ENCODE measurements around the gene PBOV1.

Gene PBOV1

GRCh38 chr6:138203315-138203714, 15.0 kb downstream of the PBOV1 start:
- DNase-seq = no peak

- no peak for DNase-seq
Measured at GRCh38 chr6:138201836-138202235, 16.5 kb downstream of the PBOV1 start.

GRCh38 chr6:138198430-138199091, 19.7 kb downstream of the PBOV1 start:
- no peak for DNase-seq

- DNase-seq = no peak
Measured at GRCh38 chr6:138197570-138197969, 20.7 kb downstream of the PBOV1 start.

- no peak for DNase-seq
Measured at GRCh38 chr6:138196122-138196738, 22.1 kb downstream of the PBOV1 start.

GRCh38 chr6:138194287-138194686, 24.0 kb downstream of the PBOV1 start:
- DNase-seq = no peak

GRCh38 chr6:138188278-138188941, 29.9 kb downstream of the PBOV1 start:
- no peak for DNase-seq

- no peak for DNase-seq
Measured at GRCh38 chr6:138187156-138187555, 31.1 kb downstream of the PBOV1 start.

- DNase-seq = no peak
Measured at GRCh38 chr6:138184230-138184629, 34.1 kb downstream of the PBOV1 start.

- DNase-seq = no peak
Measured at GRCh38 chr6:138183790-138184134, 34.5 kb downstream of the PBOV1 start.

- no peak for DNase-seq
Measured at GRCh38 chr6:138182939-138183789, 35.1 kb downstream of the PBOV1 start.

GRCh38 chr6:138176652-138177232, 41.5 kb downstream of the PBOV1 start:
- DNase-seq = no peak

GRCh38 chr6:138175596-138175995, 42.7 kb downstream of the PBOV1 start:
- DNase-seq = no peak
